ENCODE data around the gene IRAK3.
"Not testable (repeated sequence)": the region's sequence is repeated elsewhere in the genome, so short reads cannot be mapped to it uniquely, and the experiment has no call there.

IRAK3 gene

GRCh38 chr12:66211573-66211972 lies 22.6 kb downstream of the IRAK3 start:
- H3K4me3 Mint-ChIP-seq, H3K4me1 Mint-ChIP-seq, H3K27me3 Mint-ChIP-seq, DNase-seq, H3K27ac Mint-ChIP-seq, H3K9me3 Mint-ChIP-seq, CTCF ChIA-PET, H3K36me3 Mint-ChIP-seq: not testable (repeated sequence)

DNA sequence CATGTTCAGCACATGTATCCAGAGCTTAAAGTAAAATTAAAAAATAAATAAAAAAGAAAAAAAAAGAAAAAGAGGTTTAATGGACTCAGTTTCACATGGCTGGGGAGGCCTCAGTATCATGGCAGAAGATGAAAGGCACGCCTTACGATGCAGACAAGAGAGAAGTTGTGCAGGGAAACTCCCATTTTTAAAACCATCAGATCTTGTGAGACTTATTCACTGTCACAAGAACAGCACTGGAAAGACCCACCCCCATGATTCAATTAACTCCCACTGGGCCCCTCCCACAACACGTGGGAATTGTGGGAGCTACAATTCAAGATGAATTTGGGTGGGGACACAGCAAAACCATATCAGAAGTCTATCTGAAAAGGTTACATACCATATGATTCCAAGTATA lies 24.0 kb downstream of the IRAK3 start:
- H3K4me1 Mint-ChIP-seq, CTCF ChIA-PET, DNase-seq, H3K4me3 Mint-ChIP-seq, H3K27ac Mint-ChIP-seq, H3K36me3 Mint-ChIP-seq, H3K27me3 Mint-ChIP-seq, H3K9me3 Mint-ChIP-seq: not testable (repeated sequence)

DNA sequence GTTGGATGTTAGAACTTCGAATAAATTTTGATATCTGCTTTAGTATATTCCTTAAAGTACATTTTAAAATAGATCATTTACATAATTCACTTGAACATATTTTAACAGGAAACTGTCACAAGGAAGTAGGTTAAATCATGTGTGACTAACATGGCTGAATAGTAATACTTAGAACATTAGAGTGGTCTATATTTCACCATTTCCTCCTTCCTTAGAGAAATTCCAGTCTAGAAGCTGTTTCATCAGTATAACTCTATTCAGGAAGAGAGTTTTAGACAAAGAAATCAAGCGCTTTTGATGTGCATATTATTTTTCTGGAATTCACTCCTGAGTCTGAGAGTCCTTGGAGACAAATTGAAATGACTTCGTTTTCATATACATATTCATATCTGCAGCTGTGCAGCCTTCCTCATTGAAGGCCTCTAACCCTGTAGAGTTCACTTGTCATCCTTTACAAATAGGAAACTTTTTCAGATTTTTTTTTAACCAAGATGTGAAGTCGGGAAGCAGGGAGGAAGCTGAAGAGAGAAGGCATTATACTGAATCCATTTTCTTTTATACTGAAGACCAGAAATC lies 28.4 kb downstream of the IRAK3 start:
- CTCF ChIA-PET: no interaction called here
- Mint-ChIP-seq H3K9me3 (no peaks in the 10 kb centered on the region), H3K4me1 (peaks cover 3% of the 10 kb centered on the region), H3K4me3 (no peak overlapping the region), H3K36me3 (no peaks in the 10 kb centered on the region), H3K27ac (no peak overlapping the region), H3K27me3 (peaks cover 7% of the 10 kb centered on the region)
- DNase-seq: no peak

DNA sequence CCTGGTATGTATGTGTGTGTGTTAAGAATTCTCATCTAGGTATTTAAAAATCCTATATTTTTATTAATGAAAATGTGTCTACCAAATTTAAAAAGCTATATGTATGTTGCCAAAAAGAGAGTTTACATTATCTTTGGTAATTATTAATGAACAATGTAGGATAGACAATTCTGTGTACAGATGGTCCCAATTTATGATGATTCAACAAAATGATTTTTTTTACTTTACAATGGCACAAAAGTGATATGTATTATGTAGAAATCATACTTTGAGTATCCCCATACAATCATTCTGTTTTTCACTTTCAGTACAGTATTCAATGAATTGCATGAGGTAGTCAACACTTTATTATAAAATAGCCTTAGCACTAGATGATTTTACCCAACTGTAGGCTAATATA lies 39.4 kb downstream of the IRAK3 start:
- CTCF ChIA-PET: no interaction called here
- H3K27ac Mint-ChIP-seq: no peak overlapping the region
- H3K9me3 Mint-ChIP-seq: no peaks in the 10 kb centered on the region
- H3K36me3 Mint-ChIP-seq: no peaks in the 10 kb centered on the region
- no peak for DNase-seq
- no peaks in the 10 kb centered on the region for H3K4me1 Mint-ChIP-seq
- H3K27me3 Mint-ChIP-seq: peaks cover 10% of the 10 kb centered on the region
- H3K4me3 Mint-ChIP-seq: no peak overlapping the region

- no peak for DNase-seq
- Mint-ChIP-seq H3K27me3 (peaks cover 37% of the 10 kb centered on the region), H3K4me1 (peaks cover 7% of the 10 kb centered on the region), H3K4me3 (no peak overlapping the region), H3K9me3 (no peaks in the 10 kb centered on the region), H3K27ac (no peak overlapping the region), H3K36me3 (no peaks in the 10 kb centered on the region)
- CTCF ChIA-PET: interaction anchor here (1.1 kb wide), 1 partner anchor 14 kb away, joined by 3 read pairs; no protein-coding TSS in a partner anchor
These were observed 43.2 kb downstream of the IRAK3 start for GRCh38 chr12:66232263-66232662.

DNA sequence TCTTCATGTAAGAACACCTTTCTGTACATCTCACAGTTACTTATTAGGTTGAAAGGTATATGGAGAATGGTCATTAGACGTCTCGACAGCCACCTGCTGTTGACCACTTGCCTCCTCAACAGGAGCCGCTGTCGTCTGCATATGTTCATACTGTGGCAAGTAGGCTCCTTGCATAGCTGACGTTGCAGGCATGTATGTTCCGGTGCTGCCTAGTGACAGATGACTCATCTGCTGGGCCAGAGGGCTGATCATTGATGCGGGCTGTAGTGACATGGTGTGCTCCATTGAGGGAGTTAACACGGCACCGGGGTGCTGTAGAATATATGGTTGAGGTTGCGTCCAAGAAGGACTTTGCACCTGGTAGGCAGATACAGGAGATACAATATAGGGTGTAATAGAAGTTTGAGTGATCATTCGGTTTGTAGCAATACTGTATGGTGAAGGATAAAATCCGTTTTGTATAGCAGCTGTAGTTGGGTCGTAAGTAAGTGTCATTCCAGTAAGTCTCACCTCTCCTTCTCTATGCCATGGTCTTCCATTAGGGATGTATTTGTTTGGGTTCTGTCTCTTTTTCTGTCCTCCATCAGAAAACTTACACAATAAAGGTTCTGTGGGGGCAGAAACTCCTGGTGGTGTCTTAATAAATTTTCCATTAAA lies 45.2 kb downstream of the IRAK3 start:
- not testable (repeated sequence) for H3K4me3 Mint-ChIP-seq, H3K36me3 Mint-ChIP-seq, H3K27ac Mint-ChIP-seq, H3K4me1 Mint-ChIP-seq, H3K9me3 Mint-ChIP-seq
- peak; percentile 32 for DNase-seq
- H3K27me3 Mint-ChIP-seq: peaks cover 43% of the 10 kb centered on the region
- CTCF ChIA-PET: interaction anchor here (0.6 to 1.4 kb wide), 2 partner anchors 35 to 87 kb away, joined by 3 to 4 read pairs; no protein-coding TSS in a partner anchor

DNA sequence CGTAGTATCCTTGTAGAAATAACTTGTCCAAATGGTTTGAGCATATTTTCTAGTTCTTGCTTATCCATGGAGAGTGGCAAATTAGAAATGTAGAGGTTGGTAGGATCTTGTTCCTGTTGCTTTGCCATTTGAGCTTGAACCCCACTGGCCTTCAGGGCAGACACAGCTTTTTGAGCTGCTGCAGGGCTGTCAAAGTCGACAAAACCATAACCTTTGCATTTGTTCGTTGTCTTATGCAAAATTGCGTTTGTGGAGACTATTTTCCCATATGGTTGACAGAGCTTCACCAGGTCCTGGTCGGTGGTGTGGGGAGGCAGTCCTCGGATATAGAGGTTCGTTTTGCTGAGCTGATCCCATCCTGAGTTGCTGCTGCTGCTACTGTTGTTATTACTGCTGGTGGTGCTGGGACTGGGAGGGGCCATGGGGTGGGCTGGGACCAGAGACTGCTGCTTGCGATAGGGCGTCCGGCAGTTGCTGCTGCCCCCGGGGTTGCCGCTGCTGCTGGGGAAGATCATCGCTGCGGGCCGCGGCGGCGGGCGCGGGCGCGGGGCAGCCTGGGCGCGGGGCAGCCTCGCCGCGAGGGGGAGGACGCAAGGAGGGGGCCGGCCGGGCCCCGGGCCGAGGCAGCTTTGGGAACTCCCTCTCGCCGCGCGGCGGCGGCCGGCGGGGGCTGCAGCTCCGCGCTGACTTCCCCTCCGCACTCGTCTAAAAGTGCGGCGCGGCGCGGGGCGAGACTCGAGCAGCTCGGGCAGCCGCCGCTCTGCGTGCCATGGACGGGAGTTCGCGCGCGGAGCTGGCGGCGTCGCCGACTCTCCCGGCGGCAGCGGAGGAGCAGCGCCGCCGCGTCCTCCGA lies 46.0 kb downstream of the IRAK3 start:
- not testable (repeated sequence) for H3K4me1 Mint-ChIP-seq, H3K9me3 Mint-ChIP-seq, H3K27ac Mint-ChIP-seq, H3K36me3 Mint-ChIP-seq
- H3K4me3 Mint-ChIP-seq: peak overlapping the region; percentile 58
- CTCF ChIA-PET: interaction anchor here (1.0 to 1.4 kb wide), 2 partner anchors 35 to 39 kb away, joined by 3 to 4 read pairs; no protein-coding TSS in a partner anchor
- peak; percentile 57 for DNase-seq
- peaks cover 40% of the 10 kb centered on the region for H3K27me3 Mint-ChIP-seq

- peaks cover 40% of the 10 kb centered on the region for H3K27me3 Mint-ChIP-seq
- H3K9me3 Mint-ChIP-seq: no peaks in the 10 kb centered on the region
- H3K36me3 Mint-ChIP-seq: no peaks in the 10 kb centered on the region
- peaks cover 7% of the 10 kb centered on the region for H3K4me1 Mint-ChIP-seq
- DNase-seq: no peak
- peak overlapping the region; percentile 33 for H3K4me3 Mint-ChIP-seq
- no peak overlapping the region for H3K27ac Mint-ChIP-seq
- CTCF ChIA-PET: interaction anchor here (1.0 kb wide), 1 partner anchor 39 kb away, joined by 3 read pairs; no protein-coding TSS in a partner anchor
These were observed 46.7 kb downstream of the IRAK3 start for GRCh38 chr12:66235626-66236281.

GRCh38 chr12:66236282-66236675 lies 47.3 kb downstream of the IRAK3 start:
- H3K36me3 Mint-ChIP-seq, H3K4me1 Mint-ChIP-seq, H3K27ac Mint-ChIP-seq, CTCF ChIA-PET, DNase-seq, H3K9me3 Mint-ChIP-seq: not testable (repeated sequence)
- peak overlapping the region; percentile 33 for H3K4me3 Mint-ChIP-seq
- H3K27me3 Mint-ChIP-seq: peaks cover 40% of the 10 kb centered on the region

DNA sequence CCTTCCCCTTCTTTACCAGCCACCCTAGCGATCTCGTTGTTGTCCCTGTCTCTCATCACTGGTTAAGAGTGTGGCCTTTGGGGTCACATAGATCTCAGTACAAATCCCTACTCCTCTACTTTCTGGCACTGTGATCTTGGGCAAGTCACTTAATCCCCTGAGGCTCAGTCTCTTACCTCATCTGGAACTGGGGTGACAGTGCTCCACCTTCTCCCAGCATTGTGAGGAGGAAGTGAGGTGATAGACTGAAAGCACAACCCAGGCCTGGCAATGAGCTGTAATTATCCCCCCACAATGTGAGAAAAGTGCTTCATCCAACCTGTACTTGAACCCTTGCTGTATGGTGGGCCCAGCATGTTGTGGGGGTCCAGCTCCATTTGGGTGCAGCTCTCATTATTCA lies 48.0 kb downstream of the IRAK3 start:
- Mint-ChIP-seq H3K4me1 (peaks cover 7% of the 10 kb centered on the region), H3K36me3 (no peaks in the 10 kb centered on the region), H3K27ac (no peak overlapping the region), H3K27me3 (peaks cover 41% of the 10 kb centered on the region), H3K4me3 (no peak overlapping the region), H3K9me3 (no peaks in the 10 kb centered on the region)
- CTCF ChIA-PET: interaction anchor here (0.6 to 1.0 kb wide), 2 partner anchors 10 to 68 kb away, joined by 4 read pairs; no protein-coding TSS in a partner anchor
- no peak for DNase-seq

GRCh38 chr12:66237505-66238175 lies 48.6 kb downstream of the IRAK3 start:
- H3K27me3 Mint-ChIP-seq: peaks cover 43% of the 10 kb centered on the region
- CTCF ChIA-PET: interaction anchor here (0.6 to 1.0 kb wide), 2 partner anchors 9 to 69 kb away, joined by 4 read pairs; no protein-coding TSS in a partner anchor
- H3K27ac Mint-ChIP-seq: no peak overlapping the region
- H3K4me3 Mint-ChIP-seq: no peak overlapping the region
- peaks cover 7% of the 10 kb centered on the region for H3K4me1 Mint-ChIP-seq
- H3K36me3 Mint-ChIP-seq: no peaks in the 10 kb centered on the region
- H3K9me3 Mint-ChIP-seq: no peaks in the 10 kb centered on the region
- DNase-seq: no peak

DNA sequence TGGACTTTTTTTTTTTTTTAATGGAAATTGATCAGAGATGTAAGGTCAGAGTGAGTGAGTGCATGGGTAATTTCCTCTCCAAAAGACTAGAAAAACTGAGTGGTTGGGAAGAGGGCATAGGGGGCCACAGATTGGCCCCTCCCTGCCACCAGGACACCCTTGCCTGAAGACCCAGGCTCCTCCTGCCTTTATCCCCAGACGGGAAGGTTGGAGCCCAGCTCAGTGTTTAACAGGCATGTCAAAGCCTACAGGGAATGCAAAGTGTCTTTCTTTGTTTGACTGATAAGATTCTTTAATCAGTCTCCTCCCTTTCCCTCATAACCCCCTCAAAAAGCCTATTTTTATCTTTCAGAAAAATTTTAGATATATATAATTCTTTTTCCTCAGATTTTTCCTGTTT lies 50.3 kb downstream of the IRAK3 start:
- CTCF ChIA-PET: no interaction called here
- no peak overlapping the region for H3K4me3 Mint-ChIP-seq
- peaks cover 5% of the 10 kb centered on the region for H3K4me1 Mint-ChIP-seq
- H3K27me3 Mint-ChIP-seq: peaks cover 38% of the 10 kb centered on the region
- no peaks in the 10 kb centered on the region for H3K9me3 Mint-ChIP-seq
- H3K27ac Mint-ChIP-seq: no peak overlapping the region
- no peaks in the 10 kb centered on the region for H3K36me3 Mint-ChIP-seq
- DNase-seq: no peak

- Mint-ChIP-seq H3K4me1 (peaks cover 3% of the 10 kb centered on the region), H3K36me3 (no peaks in the 10 kb centered on the region), H3K27ac (no peak overlapping the region), H3K27me3 (peaks cover 31% of the 10 kb centered on the region), H3K4me3 (no peak overlapping the region), H3K9me3 (no peaks in the 10 kb centered on the region)
- no peak for DNase-seq
- CTCF ChIA-PET: no interaction called here
These were observed 51.2 kb downstream of the IRAK3 start for GRCh38 chr12:66240096-66240820.

All from activated naive CD4-positive, alpha-beta T cell treated with anti-CD3 and anti-CD28 coated beads, Interleukin-2, amount 10 ng/mL, durations not matched to agents 7 days and 5 days (primary cell).